Esophagus squamous epithelium (tissue), 4 donors: ENCODE data around the gene MYO18B.

ENCODE experiments used
- POLR2A ChIP-seq, 4 donors: fragments of 450-650 bp; IDR thresholded peaks; one replicate each; pipeline ENCODE4 v1.6.1; 2017; ENCODE audit warnings: antibody characterized with exemption in 4 of 4, mild to moderate bottlenecking in 4 of 4, moderate library complexity in 3 of 4
- TF ChIP-seq, protein P1 (sequence below), 6 experiments: fragments of 450-650 bp in 4 of 6; fragments of 200-600 bp in 2 of 6; sonication (generic) in 2 of 6; IDR thresholded peaks; one replicate each; pipeline ENCODE4 v1.5.1; 2016 to 2019; ENCODE audit warnings: antibody characterized with exemption in 6 of 6, mild to moderate bottlenecking in 4 of 6, moderate library complexity in 4 of 6

DNA sequence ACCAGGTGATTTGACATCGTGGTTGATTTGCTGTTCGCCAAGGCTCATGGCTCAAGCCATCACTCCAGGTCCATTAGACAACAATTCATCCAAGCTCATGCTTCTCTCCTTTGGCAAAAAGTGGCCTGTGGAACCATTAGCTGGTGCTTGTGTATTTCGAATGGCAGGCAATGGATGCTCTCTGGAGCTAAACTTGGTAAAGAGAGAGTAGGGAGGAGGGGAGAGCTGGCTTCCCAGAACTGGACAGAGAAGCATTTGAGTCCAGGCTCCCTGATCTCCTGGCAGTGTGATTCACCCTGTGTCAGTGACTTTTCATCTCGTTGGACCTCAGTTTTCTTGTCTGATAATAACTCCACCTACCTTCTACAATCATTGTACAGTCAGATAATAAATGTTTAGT lies 64.6 kb downstream of the MYO18B start:
- TF ChIP-seq, protein P1, sequence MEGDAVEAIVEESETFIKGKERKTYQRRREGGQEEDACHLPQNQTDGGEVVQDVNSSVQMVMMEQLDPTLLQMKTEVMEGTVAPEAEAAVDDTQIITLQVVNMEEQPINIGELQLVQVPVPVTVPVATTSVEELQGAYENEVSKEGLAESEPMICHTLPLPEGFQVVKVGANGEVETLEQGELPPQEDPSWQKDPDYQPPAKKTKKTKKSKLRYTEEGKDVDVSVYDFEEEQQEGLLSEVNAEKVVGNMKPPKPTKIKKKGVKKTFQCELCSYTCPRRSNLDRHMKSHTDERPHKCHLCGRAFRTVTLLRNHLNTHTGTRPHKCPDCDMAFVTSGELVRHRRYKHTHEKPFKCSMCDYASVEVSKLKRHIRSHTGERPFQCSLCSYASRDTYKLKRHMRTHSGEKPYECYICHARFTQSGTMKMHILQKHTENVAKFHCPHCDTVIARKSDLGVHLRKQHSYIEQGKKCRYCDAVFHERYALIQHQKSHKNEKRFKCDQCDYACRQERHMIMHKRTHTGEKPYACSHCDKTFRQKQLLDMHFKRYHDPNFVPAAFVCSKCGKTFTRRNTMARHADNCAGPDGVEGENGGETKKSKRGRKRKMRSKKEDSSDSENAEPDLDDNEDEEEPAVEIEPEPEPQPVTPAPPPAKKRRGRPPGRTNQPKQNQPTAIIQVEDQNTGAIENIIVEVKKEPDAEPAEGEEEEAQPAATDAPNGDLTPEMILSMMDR (IDR thresholded peaks at IDR 0.05): no peak
- no peak for TF ChIP-seq POLR2A (IDR thresholded peaks at IDR 0.05)
